ENCODE measurements around the gene MDH2.
A peak's percentile ranks its signal among the peaks of the same experiment; 100 is the strongest.

Gene MDH2

DNA sequence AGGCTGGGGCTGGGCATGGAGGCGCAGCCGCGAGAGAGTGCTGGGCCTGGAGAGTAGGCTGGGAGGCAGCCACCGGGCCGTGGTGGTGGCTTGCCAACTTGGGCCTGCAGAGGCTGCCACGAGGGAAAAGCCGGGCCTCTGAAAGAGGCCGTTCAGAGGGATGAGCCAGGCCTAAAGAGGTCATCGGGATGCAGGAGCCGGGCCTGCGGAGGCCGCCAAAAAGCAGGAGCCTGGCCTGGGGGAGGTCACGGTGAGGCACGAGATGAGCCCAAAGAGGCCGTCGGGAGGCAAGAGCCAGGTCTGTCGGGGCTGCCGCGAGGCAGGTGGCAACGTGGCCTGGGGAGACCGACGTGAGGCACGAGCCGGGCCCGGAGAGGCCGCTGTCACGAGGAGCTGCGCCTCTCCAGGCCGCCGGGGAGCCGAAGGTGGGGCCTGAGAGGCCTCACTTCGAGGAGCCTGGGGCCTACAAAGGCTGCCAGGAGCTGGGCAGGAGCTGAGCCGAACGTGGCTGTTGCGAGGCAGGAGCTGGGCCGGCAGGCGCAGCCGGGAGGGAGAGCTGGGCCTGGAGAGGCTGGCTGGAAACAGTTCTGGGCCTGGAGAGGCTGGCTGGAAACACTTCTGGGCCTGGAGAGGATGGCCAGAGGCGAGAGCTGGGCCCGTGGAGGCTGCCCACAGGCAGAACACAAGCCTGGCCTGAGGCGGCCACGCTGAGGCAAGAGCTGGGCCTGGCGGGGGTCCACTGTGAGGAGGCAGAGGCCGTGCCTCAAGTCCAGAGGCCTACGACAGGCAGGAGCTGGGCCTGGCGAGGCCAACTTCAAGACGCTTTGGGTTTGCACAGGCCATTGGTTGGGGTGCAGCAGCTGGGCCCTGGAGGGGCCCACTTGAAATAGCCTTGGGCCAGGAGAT lies 24.6 kb downstream of the MDH2 start:
- TF ChIP-seq, protein P1, sequence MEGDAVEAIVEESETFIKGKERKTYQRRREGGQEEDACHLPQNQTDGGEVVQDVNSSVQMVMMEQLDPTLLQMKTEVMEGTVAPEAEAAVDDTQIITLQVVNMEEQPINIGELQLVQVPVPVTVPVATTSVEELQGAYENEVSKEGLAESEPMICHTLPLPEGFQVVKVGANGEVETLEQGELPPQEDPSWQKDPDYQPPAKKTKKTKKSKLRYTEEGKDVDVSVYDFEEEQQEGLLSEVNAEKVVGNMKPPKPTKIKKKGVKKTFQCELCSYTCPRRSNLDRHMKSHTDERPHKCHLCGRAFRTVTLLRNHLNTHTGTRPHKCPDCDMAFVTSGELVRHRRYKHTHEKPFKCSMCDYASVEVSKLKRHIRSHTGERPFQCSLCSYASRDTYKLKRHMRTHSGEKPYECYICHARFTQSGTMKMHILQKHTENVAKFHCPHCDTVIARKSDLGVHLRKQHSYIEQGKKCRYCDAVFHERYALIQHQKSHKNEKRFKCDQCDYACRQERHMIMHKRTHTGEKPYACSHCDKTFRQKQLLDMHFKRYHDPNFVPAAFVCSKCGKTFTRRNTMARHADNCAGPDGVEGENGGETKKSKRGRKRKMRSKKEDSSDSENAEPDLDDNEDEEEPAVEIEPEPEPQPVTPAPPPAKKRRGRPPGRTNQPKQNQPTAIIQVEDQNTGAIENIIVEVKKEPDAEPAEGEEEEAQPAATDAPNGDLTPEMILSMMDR (IDR thresholded peaks at IDR 0.05; ENCODE audit: low read depth, low read length) = no peak
- no peak overlapping the region for H3K4me3 ChIP-seq (replicated peaks in 1 of 2; ENCODE audit: low read depth in 2 of 2, low read length in 2 of 2)
- DNase-seq (ENCODE audit: low read depth in 2 of 2) = no peak

DNA sequence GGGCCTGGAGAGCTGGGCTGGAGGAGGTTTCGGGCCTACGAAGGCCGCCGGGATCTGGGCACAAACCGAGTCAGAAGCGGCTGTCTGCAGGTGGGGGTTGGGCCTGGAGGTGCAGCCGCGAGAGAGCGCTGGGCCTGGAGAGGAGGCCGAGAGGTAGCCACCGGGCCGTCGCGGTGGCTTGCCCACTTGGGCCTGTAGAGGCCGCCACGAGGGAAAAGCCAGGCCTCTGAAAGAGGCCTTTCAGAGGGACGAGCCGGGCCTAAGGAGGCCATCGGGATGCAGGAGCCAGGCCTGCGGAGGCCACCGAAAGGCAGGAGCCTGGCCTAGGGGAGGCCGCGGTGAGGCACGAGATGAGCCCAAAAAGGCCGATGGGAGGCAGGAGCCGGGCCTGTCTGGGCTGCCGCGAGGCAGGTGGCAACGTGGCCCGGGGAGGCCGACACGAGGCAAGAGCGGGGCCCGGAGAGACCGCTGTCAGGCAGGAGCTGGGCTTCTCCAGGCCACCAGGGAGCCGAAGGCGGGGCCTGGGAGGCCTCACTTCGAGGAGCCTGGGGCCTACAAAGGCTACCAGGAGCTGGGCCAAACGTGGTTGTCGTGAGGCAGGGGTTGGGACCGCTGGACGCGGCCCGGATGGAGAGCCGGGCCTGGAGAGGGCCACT lies 25.6 kb downstream of the MDH2 start:
- no peak overlapping the region for H3K4me3 ChIP-seq (replicated peaks in 1 of 2; ENCODE audit: low read depth in 2 of 2, low read length in 2 of 2)
- TF ChIP-seq, protein P1 (IDR thresholded peaks at IDR 0.05; ENCODE audit: low read depth, low read length) = no peak
- no peak for DNase-seq (ENCODE audit: low read depth in 2 of 2)

DNA sequence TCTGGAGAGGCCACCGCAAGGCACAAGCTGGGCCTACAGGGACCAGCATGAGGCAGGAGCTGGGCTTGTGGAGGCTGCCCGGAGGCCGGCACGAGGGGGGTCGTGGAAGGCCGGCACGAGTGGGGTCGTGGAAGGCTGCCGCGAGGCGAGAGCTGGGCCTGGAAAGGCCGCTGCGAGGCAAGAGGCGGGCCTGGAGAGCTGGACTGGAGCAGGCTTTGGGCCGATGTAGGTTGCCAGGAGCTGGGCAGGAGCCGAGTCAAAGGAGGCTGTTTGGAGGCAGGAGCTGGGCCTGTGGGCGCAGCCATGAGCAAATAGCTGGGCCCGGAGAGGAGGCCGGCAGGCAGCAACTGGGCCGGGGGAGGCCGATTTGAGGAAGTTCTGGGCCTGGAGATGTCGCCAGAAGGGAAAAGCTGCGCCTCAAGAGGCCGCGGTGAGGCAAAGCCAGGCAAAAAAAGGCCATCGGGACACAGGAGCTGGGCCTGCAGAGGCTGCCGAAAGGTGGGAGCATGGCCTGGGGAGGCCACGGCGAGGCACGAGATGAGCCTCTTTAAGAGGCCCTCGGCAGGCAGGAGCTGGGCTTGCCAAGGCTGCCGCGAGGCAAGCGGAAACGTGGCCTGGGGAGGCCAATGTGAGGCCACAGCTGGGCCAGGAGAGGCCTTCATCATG lies 26.5 kb downstream of the MDH2 start:
- no peak overlapping the region for H3K4me3 ChIP-seq (replicated peaks in 1 of 2; ENCODE audit: low read depth in 2 of 2, low read length in 2 of 2)
- TF ChIP-seq, protein P1 (IDR thresholded peaks at IDR 0.05; ENCODE audit: low read depth, low read length) = no peak
- DNase-seq (ENCODE audit: low read depth in 2 of 2) = no peak

DNA sequence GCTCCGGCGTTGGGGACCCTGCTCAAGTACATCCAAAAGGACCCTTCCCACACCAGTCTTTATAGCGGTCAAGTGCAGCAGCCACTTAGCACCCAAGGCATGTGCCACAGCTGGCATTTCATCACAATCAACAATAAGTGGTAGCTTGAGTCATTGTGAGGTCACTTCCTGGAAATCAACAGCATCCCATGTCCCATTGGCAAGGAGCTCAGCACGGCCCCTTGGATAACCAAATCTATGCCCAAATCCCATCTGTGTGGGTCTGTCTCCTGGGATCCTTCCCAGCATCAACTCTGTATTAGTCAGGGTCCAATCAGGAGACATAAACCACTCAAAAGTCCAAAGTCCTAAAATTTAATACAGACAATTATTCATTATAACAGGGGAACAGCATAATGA lies 27.1 kb downstream of the MDH2 start:
- TF ChIP-seq, protein P1 (IDR thresholded peaks at IDR 0.05; ENCODE audit: low read depth, low read length) = no peak
- H3K4me3 ChIP-seq (replicated peaks in 1 of 2; ENCODE audit: low read depth in 2 of 2, low read length in 2 of 2) = no peak overlapping the region
- peak; percentile 26 to 83 for DNase-seq (ENCODE audit: low read depth in 2 of 2)

DNA sequence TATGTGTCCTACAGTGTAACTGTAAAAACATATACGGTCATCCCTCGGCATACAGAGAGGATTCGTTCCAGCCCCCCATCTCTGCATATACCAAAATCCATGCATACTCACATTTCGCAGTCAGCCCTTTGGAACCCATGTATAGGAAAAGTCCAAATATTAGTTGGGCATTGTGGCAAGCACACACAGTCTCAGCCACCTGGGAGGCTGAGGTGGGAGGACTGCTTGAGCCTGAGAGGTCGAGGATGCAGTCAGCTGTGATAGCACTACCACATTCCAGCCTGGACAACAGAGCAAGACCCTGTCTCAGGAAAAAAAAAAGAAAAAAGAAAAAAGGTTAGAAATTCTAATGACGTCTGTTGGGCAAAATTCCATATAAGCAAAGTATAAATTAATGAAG lies 29.1 kb downstream of the MDH2 start:
- no peak for DNase-seq (ENCODE audit: low read depth in 2 of 2)
- H3K4me3 ChIP-seq (replicated peaks in 1 of 2; ENCODE audit: low read depth in 2 of 2, low read length in 2 of 2) = no peak overlapping the region
- TF ChIP-seq, protein P1 (IDR thresholded peaks at IDR 0.05; ENCODE audit: low read depth, low read length) = no peak

DNA sequence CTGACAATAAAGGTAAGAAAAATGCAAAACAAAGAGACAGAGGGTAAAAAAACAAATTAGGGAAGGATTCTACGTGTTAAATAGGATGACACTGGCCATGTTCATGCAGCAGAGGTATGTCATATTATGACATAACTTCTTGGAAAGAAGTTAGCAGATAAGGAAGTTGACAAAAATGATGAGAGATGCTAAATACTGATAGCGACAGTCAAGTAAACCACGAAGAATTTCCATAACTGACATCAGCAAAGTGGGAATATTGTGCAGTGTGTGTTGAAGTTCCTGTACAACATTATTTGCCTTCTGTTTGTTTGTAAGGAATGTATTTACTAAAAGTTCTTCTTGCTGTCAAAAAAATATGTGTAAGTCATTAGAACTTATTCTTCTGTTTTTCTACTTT lies 29.5 kb downstream of the MDH2 start:
- TF ChIP-seq, protein P1 (IDR thresholded peaks at IDR 0.05; ENCODE audit: low read depth, low read length) = no peak
- H3K4me3 ChIP-seq (replicated peaks in 1 of 2; ENCODE audit: low read depth in 2 of 2, low read length in 2 of 2) = no peak overlapping the region
- no peak for DNase-seq (ENCODE audit: low read depth in 2 of 2)
